Thoracic aorta endothelial cell (primary cell): Measurements from ENCODE around the gene CCDC50. TPM values are rescaled to one million over a fixed set of nuclear protein-coding genes. Genes with fewer than 3 reads are reported as not detected.

ENCODE experiments used
- total RNA-seq: library from RNA; depleted of rRNA; stranded (reverse); fragments of >200 nt; gene quantifications from 2 replicates; pipeline ENCODE4 v1.2.3, GENCODE V29; 2012

Gene CCDC50
- total RNA-seq = 263 and 295 TPM in 2 replicates

GRCh38 chr3:191328962-191329653, at the start of gene CCDC50:
Gene CCDC50 (plus strand): TSS chr3:191329394. CDS start chr3:191329675, 281 bp downstream.

GRCh38 chr3:191329654-191330529, 698 bp downstream of the CCDC50 start, which contains the start of gene UTS2B:
Gene UTS2B (minus strand): TSS chr3:191330526. CDS start chr3:191282189, 48,337 bp downstream.

Other genes with a start within 250 kb of the CCDC50 start
- not detected in 2 replicates for gene OSTN, start 130.2 kb upstream of the CCDC50 start, total RNA-seq
- 0.29 and 0.66 TPM in 2 replicates for gene UTS2B, start 1.1 kb downstream of the CCDC50 start, total RNA-seq
- gene PYDC2, start 131.8 kb downstream of the CCDC50 start, total RNA-seq = not detected in 2 replicates